HepG2 (cell line): ENCODE data around the gene POC1A. TPM values are rescaled to one million over a fixed set of nuclear protein-coding genes. Genes with fewer than 3 reads are reported as not detected.
"Not testable (repeated sequence)": the region's sequence is repeated elsewhere in the genome, so short reads cannot be mapped to it uniquely, and the experiment has no call there.

Experiments used
- ATAC-seq: fragments of 200-7000 bp; cut with Tn5 transposase; 3 replicates; pipeline ENCODE4 v1.9.1; 2020; ENCODE audit warnings: mild to moderate bottlenecking, moderate library complexity
- BruUV-seq: library from RNA; stranded (reverse); fragments of 400-500 nt; replicated peaks from 2 replicates; lab custom pipeline; 2021; lab: Mats Ljungman, UMichigan
- CTCF ChIA-PET: fragments of 300-600 bp; formaldehyde crosslinking; extraction: SDS; loops from one replicate; lab custom pipeline; 2021; ENCODE audit warnings: low total read pairs, inconsistent platforms, low intra/inter-chr PET ratio; lab: Yijun Ruan, JAX
- POLR2A ChIA-PET: fragments of 350-600 bp; sonication (Branson Sonifier 250); formaldehyde crosslinking; loops from one replicate; lab custom pipeline; 2020; ENCODE audit warnings: antibody characterized with exemption, inconsistent platforms; lab: Yijun Ruan, JAX
- DNase-seq: peaks from one replicate; pipeline ENCODE4 v3.0.0-alpha.2; 2015; ENCODE audit warnings: low spot score
- FAIRE-seq: peaks from 3 replicates; lab custom pipeline; 2011; peaks lifted over from hg19 to GRCh38; lab: Jason Lieb, UNC
- H2AFZ ChIP-seq: one replicate; pipeline ENCODE4 v1.6.1; 2011; ENCODE audit warnings: low read length, inconsistent platforms
- H3K27ac ChIP-seq: fragments of 300-600 bp; 3 replicates; pipeline ENCODE4 v1.8.0; 2011; ENCODE audit warnings: mixed run types, mild to moderate bottlenecking, mixed read lengths, low read length, inconsistent platforms; ENCODE audit not compliant: insufficient read depth; ENCODE audit errors: extremely low read length
- H3K27me3 ChIP-seq, 2 experiments: fragments of 200-600 bp in 1 of 2; 2 replicates in 1 of 2; 3 replicates in 1 of 2; pipeline versions ENCODE4 v1.6.0 to v1.8.0; 2011; ENCODE audit warnings: low read length in 2 of 2, mild to moderate bottlenecking in 2 of 2, moderate library complexity in 2 of 2, inconsistent platforms in 1 of 2; ENCODE audit not compliant: insufficient read depth in 2 of 2, control insufficient read depth in 1 of 2
- H3K36me3 ChIP-seq, 2 experiments: fragments of 200-600 bp in 1 of 2; replicated peaks in 1 of 2; 2 replicates in 1 of 2; 3 replicates in 1 of 2; pipeline versions ENCODE4 v1.5.1 to v1.8.0; 2011; ENCODE audit warnings: low read length in 2 of 2, inconsistent platforms in 1 of 2; ENCODE audit not compliant: insufficient read depth in 2 of 2, control insufficient read depth in 1 of 2
- H3K4me1 ChIP-seq: 2 replicates; pipeline ENCODE4 v1.5.1; 2012; ENCODE audit warnings: low read length, inconsistent platforms; ENCODE audit not compliant: insufficient read depth
- H3K4me2 ChIP-seq: 2 replicates; pipeline ENCODE4 v1.6.0; 2011; ENCODE audit warnings: low read depth, low read length, inconsistent platforms
- H3K4me3 ChIP-seq, 3 experiments: fragments of 200-600 bp in 1 of 3; sonication (generic), shearing (Covaris generic) in 1 of 3; replicated peaks in 1 of 3; 2 replicates each; pipeline ENCODE4 v1.5.1; 2011 to 2016; ENCODE audit warnings: low read length in 3 of 3, inconsistent platforms in 2 of 3, low read depth in 2 of 3, mild to moderate bottlenecking in 2 of 3, control low read depth in 1 of 3, mixed read lengths in 1 of 3; ENCODE audit not compliant: insufficient read depth in 1 of 3
- H3K79me2 ChIP-seq: one replicate; pipeline ENCODE4 v1.6.1; 2011; ENCODE audit warnings: low read length, inconsistent platforms; ENCODE audit not compliant: insufficient read depth
- H3K9ac ChIP-seq: 2 replicates; pipeline ENCODE4 v1.6.0; 2011; ENCODE audit warnings: mild to moderate bottlenecking, low read depth, low read length, inconsistent platforms; ENCODE audit not compliant: insufficient read depth
- H3K9me3 ChIP-seq: 2 replicates; pipeline ENCODE4 v1.5.1; 2012; ENCODE audit warnings: mild to moderate bottlenecking, low read length
- H4K20me1 ChIP-seq: 2 replicates; pipeline ENCODE4 v1.6.0; 2011; ENCODE audit warnings: inconsistent platforms, mild to moderate bottlenecking, low read length, moderate library complexity; ENCODE audit not compliant: insufficient read depth
- RFX3 ChIP-seq: IDR thresholded peaks from 2 replicates; pipeline ENCODE4 v1.6.1; 2016; ENCODE audit warnings: missing biosample characterization, missing genetic modification reagents
- ZHX2 ChIP-seq, 2 experiments: sonication (generic) in 1 of 2; formaldehyde crosslinking in 1 of 2; IDR thresholded peaks; 2 replicates each; pipeline versions ENCODE4 v1.6.1 to v1.9.0; 2014 to 2022; ENCODE audit warnings: antibody characterized with exemption in 1 of 2, borderline replicate concordance in 1 of 2, inconsistent platforms in 1 of 2, low read depth in 1 of 2, missing genetic modification reagents in 1 of 2
- WGBS: methylation state at CpG from one replicate; pipeline ENCODE4 v1.1.6; 2017; ENCODE audit warnings: low lambda C conversion rate; 5-methylcytosine and 5-hydroxymethylcytosine counted together
- in situ Hi-C: cut with HindIII; loops from 2 replicates; pipeline ENCODE4 v1.10.0; 2017; ENCODE audit warnings: low pct_unique_long_range_greater_than_20kb; ENCODE audit not compliant: extremely low pct_ligation_motif_present
- intact Hi-C: fragments of 100-400 bp; cut with micrococcal nuclease; formaldehyde crosslinking; loops from one replicate; pipeline ENCODE4 v1.10.0; 2022; ENCODE audit not compliant: unreplicated experiment
- polyA plus RNA-seq, 8 experiments: library from polyadenylated mRNA; depleted of rRNA in 3 of 8; stranded (reverse) in 7 of 8; unstranded in 1 of 8; fragments of >200 nt; fragmentation: Illumina TruSeq in 4 of 8; extraction: Trizol in 4 of 8; gene quantifications; 2 replicates each; pipeline versions ENCODE4 v1.2.1 to v1.2.3, GENCODE V29; 2011 to 2016; ENCODE audit warnings: low read depth in 4 of 8, missing spikeins in 1 of 8, mixed read lengths in 1 of 8; ENCODE audit not compliant: insufficient read depth in 1 of 8
- total RNA-seq, 5 experiments: library from RNA; depleted of rRNA; stranded (reverse); fragments of >200 nt; fragmentation: Illumina TruSeq; extraction: Trizol; gene quantifications; 2 replicates each; pipeline ENCODE4 v1.2.3, GENCODE V29; 2016; ENCODE audit warnings: low read depth in 1 of 5

POC1A gene
- total and polyA plus RNA-seq, 2 of the 13 experiments (the other 11 are each of a cell fraction or from before 2014, with no cell fraction given) = 14.6 to 20.0 TPM

- no peak for TF ChIP-seq ZHX2 (IDR thresholded peaks at IDR 0.05; ENCODE audit: low read depth)
- no peak for TF ChIP-seq ZHX2 (CRISPR knock-in tag; IDR thresholded peaks at IDR 0.05; ENCODE audit: borderline replicate concordance)
- TF ChIP-seq RFX3 (CRISPR knock-in tag) = no peak
These were observed 110.5 kb downstream of the POC1A start (continued) for GRCh38 chr3:52043750-52044149.

- FAIRE-seq, CTCF ChIA-PET, H3K27ac ChIP-seq: not testable (repeated sequence)
These were observed 111.2 kb downstream of the POC1A start for GRCh38 chr3:52043039-52043438.

More at GRCh38 chr3:52043039-52043438, 111.2 kb downstream of the POC1A start:
- 93% methylated on average over 1 of the region's 1 CpG for WGBS
- H2AFZ ChIP-seq, H4K20me1 ChIP-seq, H3K4me2 ChIP-seq, H3K9me3 ChIP-seq, H3K27me3 ChIP-seq, BruUV-seq, H3K9ac ChIP-seq, ATAC-seq, DNase-seq, H3K79me2 ChIP-seq, POLR2A ChIA-PET, H3K4me3 ChIP-seq, H3K36me3 ChIP-seq, intact Hi-C loops: not testable (repeated sequence)
- in situ Hi-C loops = loop anchor here (5.0 kb wide), 1 partner anchor 41 kb away; no protein-coding TSS in a partner anchor
- peaks cover 67% of the 10 kb centered on the region for H3K4me1 ChIP-seq
